HCT116 (cell line): ENCODE results near the gene POLR1D. TPM values are rescaled to one million over a fixed set of nuclear protein-coding genes. Genes with fewer than 3 reads are reported as not detected.

ENCODE experiments used
- ATAC-seq: fragments of 200-7000 bp; cut with Tn5 transposase; 2 replicates; pipeline ENCODE4 v1.9.1; 2020; ENCODE audit warnings: mild to moderate bottlenecking, moderate library complexity
- BruUV-seq: library from RNA; stranded (reverse); fragments of 400-500 nt; replicated peaks from 2 replicates; lab custom pipeline; 2021; lab: Mats Ljungman, UMichigan
- CTCF ChIA-PET: fragments of 300-600 bp; sonication (Branson Sonifier 250); formaldehyde crosslinking; loops from one replicate; lab custom pipeline; 2021; ENCODE audit warnings: antibody characterized with exemption; lab: Charles Lee
- POLR2A ChIA-PET: fragments of 300-600, 350-600 bp; sonication (Branson Sonifier 250); formaldehyde crosslinking; loops from one replicate; lab custom pipeline; 2021; ENCODE audit warnings: antibody characterized with exemption; lab: Charles Lee
- RAD21 ChIA-PET, 2 experiments: fragments of 300-600 bp; sonication (Branson Sonifier 250); formaldehyde crosslinking; loops; one replicate each; lab custom pipeline; 2023; ENCODE audit warnings: low total read pairs in 2 of 2; ENCODE audit not compliant: uncharacterized antibody in 2 of 2, unreplicated experiment in 2 of 2, low non-redundant PET in 1 of 2; lab: Charles Lee
- DNase-seq: peaks from one replicate; pipeline ENCODE4 v3.0.0-alpha.2; 2010; ENCODE audit warnings: low read depth, low spot score
- H2AFZ ChIP-seq: fragments of 200-600 bp; shearing (Covaris generic), sonication (generic); 2 replicates; pipeline ENCODE4 v1.6.1; 2017; ENCODE audit warnings: low read depth, mixed run types, mixed read lengths, antibody characterized with exemption, low read length; ENCODE audit not compliant: poor library complexity, severe bottlenecking
- H3K27ac ChIP-seq: 2 replicates; pipeline ENCODE4 v1.5.1; 2012; ENCODE audit warnings: low read depth, low read length
- H3K27me3 ChIP-seq: fragments of 200-600 bp; sonication (generic); 2 replicates; pipeline ENCODE4 v1.6.1; 2016; ENCODE audit warnings: mixed run types, low read length, mixed read lengths; ENCODE audit not compliant: insufficient read depth
- H3K36me3 ChIP-seq, 2 experiments: fragments of 200-500 bp in 1 of 2; fragments of 200-600 bp in 1 of 2; sonication (Bioruptor generic) in 1 of 2; sonication (generic) in 1 of 2; 2 replicates each; pipeline versions ENCODE4 v1.5.1 to v1.6.1; 2014 to 2016; ENCODE audit warnings: low read length in 2 of 2, inconsistent platforms in 1 of 2, mixed read lengths in 1 of 2, mixed run types in 1 of 2; ENCODE audit not compliant: insufficient read depth in 2 of 2, control insufficient read depth in 1 of 2
- H3K4me1 ChIP-seq, 2 experiments: fragments of 200-600 bp in 1 of 2; sonication (generic) in 1 of 2; 2 replicates each; pipeline versions ENCODE4 v1.5.1 to v1.6.1; 2012 to 2017; ENCODE audit warnings: low read length in 2 of 2, inconsistent platforms in 1 of 2, mild to moderate bottlenecking in 1 of 2, mixed read lengths in 1 of 2, mixed run types in 1 of 2, moderate library complexity in 1 of 2; ENCODE audit not compliant: insufficient read depth in 2 of 2, control insufficient read depth in 1 of 2
- H3K4me2 ChIP-seq: fragments of 200-600 bp; sonication (generic); 2 replicates; pipeline ENCODE4 v1.6.1; 2017; ENCODE audit warnings: mixed run types, low read length, mixed read lengths
- H3K4me3 ChIP-seq, 2 experiments: fragments of 200-600 bp in 1 of 2; sonication (generic) in 1 of 2; replicated peaks in 1 of 2; 2 replicates each; pipeline ENCODE4 v1.5.1; 2011 to 2016; ENCODE audit warnings: low read length in 2 of 2, control low read depth in 1 of 2, low read depth in 1 of 2, mild to moderate bottlenecking in 1 of 2, mixed read lengths in 1 of 2, mixed run types in 1 of 2
- H3K79me2 ChIP-seq: fragments of 200-600 bp; sonication (generic); 2 replicates; pipeline ENCODE4 v1.6.1; 2017; ENCODE audit warnings: mild to moderate bottlenecking, mixed run types, low read length, moderate library complexity, mixed read lengths; ENCODE audit not compliant: insufficient read depth
- H3K9ac ChIP-seq: fragments of 200-600 bp; sonication (generic); 2 replicates; pipeline ENCODE4 v1.6.1; 2016; ENCODE audit warnings: low read length, mixed read lengths
- H3K9me2 ChIP-seq: fragments of 200-600 bp; sonication (generic), shearing (Covaris generic); 2 replicates; pipeline ENCODE4 v1.6.1; 2017; ENCODE audit warnings: mixed run types, mild to moderate bottlenecking, moderate library complexity; ENCODE audit not compliant: insufficient read depth
- H3K9me3 ChIP-seq, 2 experiments: fragments of 200-500 bp in 1 of 2; fragments of 200-600 bp in 1 of 2; sonication (Bioruptor generic) in 1 of 2; sonication (generic) in 1 of 2; 2 replicates each; pipeline ENCODE4 v1.6.1; 2014 to 2017; ENCODE audit warnings: low read length in 2 of 2, mixed read lengths in 2 of 2, inconsistent platforms in 1 of 2, low read depth in 1 of 2, mild to moderate bottlenecking in 1 of 2, mixed run types in 1 of 2, moderate library complexity in 1 of 2; ENCODE audit not compliant: control insufficient read depth in 1 of 2, insufficient read depth in 1 of 2
- H4K20me1 ChIP-seq: fragments of 200-600 bp; sonication (generic), shearing (Covaris generic); 2 replicates; pipeline ENCODE4 v1.6.1; 2017; ENCODE audit warnings: mixed run types, mild to moderate bottlenecking, moderate library complexity; ENCODE audit not compliant: insufficient read depth
- ATF3 ChIP-seq: IDR thresholded peaks from 2 replicates; pipeline ENCODE4 v1.6.1; 2012
- CBX3 ChIP-seq: IDR thresholded peaks from 2 replicates; pipeline ENCODE4 v1.6.1; 2012; ENCODE audit warnings: low read depth
- EGR1 ChIP-seq: IDR thresholded peaks from 2 replicates; pipeline ENCODE4 v1.6.1; 2012; ENCODE audit warnings: low read depth
- ELF1 ChIP-seq: IDR thresholded peaks from 2 replicates; pipeline ENCODE4 v1.6.1; 2012; ENCODE audit warnings: low read depth, borderline replicate concordance
- EZH2phosphoT487 ChIP-seq: fragments of 200-600 bp; IDR thresholded peaks from 2 replicates; pipeline ENCODE4 v1.6.1; 2018; ENCODE audit warnings: antibody characterized with exemption, borderline replicate concordance
- POLR2A ChIP-seq: IDR thresholded peaks from 2 replicates; pipeline ENCODE4 v1.7.0; 2011; ENCODE audit warnings: borderline replicate concordance; ENCODE audit not compliant: insufficient read depth, insufficient read length; ENCODE audit errors: extremely low read depth
- RAD21 ChIP-seq: IDR thresholded peaks from 2 replicates; pipeline ENCODE4 v1.6.1; 2012; ENCODE audit warnings: low read depth, mild to moderate bottlenecking
- REST ChIP-seq: IDR thresholded peaks from 2 replicates; pipeline ENCODE4 v1.6.1; 2012; ENCODE audit warnings: low read depth
- SP1 ChIP-seq: IDR thresholded peaks from 2 replicates; pipeline ENCODE4 v1.6.1; 2012; ENCODE audit warnings: low read depth
- ZBTB33 ChIP-seq: IDR thresholded peaks from 2 replicates; pipeline ENCODE4 v1.6.1; 2011; ENCODE audit warnings: mild to moderate bottlenecking, low read length, moderate library complexity; ENCODE audit not compliant: insufficient replicate concordance; ENCODE audit errors: extremely low read depth
- ZNF274 ChIP-seq: fragments of 200-500 bp; sonication (Bioruptor generic); IDR thresholded peaks from 2 replicates; pipeline ENCODE4 v1.6.1; 2014; ENCODE audit warnings: mild to moderate bottlenecking, low read depth, low read length, inconsistent platforms
- intact Hi-C: fragments of 100-400 bp; cut with micrococcal nuclease; formaldehyde crosslinking; loops from 2 replicates; pipeline ENCODE4 v1.10.0; 2022
- total RNA-seq: library from RNA; stranded (reverse); gene quantifications from one replicate; pipeline ENCODE4 v1.2.1, GENCODE V29; 2021; ENCODE audit not compliant: unreplicated experiment

Gene POLR1D
- total RNA-seq, 1 experiment from 2014 or later = 184 TPM

- TF ChIP-seq CBX3 = no peak
- no peak for TF ChIP-seq REST
- no peak for TF ChIP-seq ATF3
- no peak for TF ChIP-seq ZBTB33
- TF ChIP-seq SP1 = no peak
- TF ChIP-seq RAD21 = no peak
- no peak for TF ChIP-seq ZNF274
- TF ChIP-seq ELF1 = no peak
- TF ChIP-seq POLR2A = no peak
- TF ChIP-seq EZH2phosphoT487 = no peak
- no peak for TF ChIP-seq EGR1
- TF ChIP-seq, all 23 proteins: peak for 0
- RAD21 ChIA-PET = no interaction called here
- H3K36me3 ChIP-seq = no peaks in the 10 kb centered on the region; a peak in 1 of 4 replicates
- H2AFZ ChIP-seq = no peak overlapping the region
- no TSS peak for BruUV-seq
- H3K4me1 ChIP-seq = no peaks in the 10 kb centered on the region
- no peak overlapping the region for H3K9ac ChIP-seq
- no peak overlapping the region for H3K4me2 ChIP-seq
- CTCF ChIA-PET = no interaction called here
- no peak overlapping the region for H3K27ac ChIP-seq
- intact Hi-C loops = no loop called here
- H3K27me3 ChIP-seq = no peaks in the 10 kb centered on the region
- H3K79me2 ChIP-seq = no peaks in the 10 kb centered on the region
- ATAC-seq (no peak), DNase-seq (no peak)
- no peaks in the 10 kb centered on the region for H3K9me3 ChIP-seq
- no peak overlapping the region for H3K4me3 ChIP-seq
- POLR2A ChIA-PET = no interaction called here
- H4K20me1 ChIP-seq = no peaks in the 10 kb centered on the region
- no peaks in the 10 kb centered on the region for H3K9me2 ChIP-seq
These were observed 50.3 kb downstream of the POLR1D start for GRCh38 chr13:27672025-27672424.

Other genes with a start within 250 kb of the POLR1D start
- gene GTF3A, start 197.3 kb upstream of the POLR1D start, total RNA-seq = 102 TPM
- 27.8 TPM for gene MTIF3, start 171.3 kb upstream of the POLR1D start, total RNA-seq
- gene LNX2, start 1.4 kb upstream of the POLR1D start, total RNA-seq = 12.1 TPM
- gene GSX1, start 170.6 kb downstream of the POLR1D start, total RNA-seq = not detected